Measurements from ENCODE around the gene MDM2. TPM values are rescaled to one million over a fixed set of nuclear protein-coding genes. Genes with fewer than 3 reads are reported as not detected.
A peak's percentile ranks its signal among the peaks of the same experiment; 100 is the strongest.

Gene MDM2
- total and polyA plus RNA-seq, 3 experiments from 2014 or later: 25.4 to 246 (median 237) TPM

GRCh38 chr12:68776976-68777610, 30.9 kb upstream of the MDM2 start:
- Mint-ChIP-seq H3K9me3 (no peaks in the 10 kb centered on the region), H3K4me1 (peaks cover 17 to 18% (median 17%) of the 10 kb centered on the region in 3 donors), H3K36me3 (peaks cover 0 to 2% (median 0%) of the 10 kb centered on the region in 3 donors), H3K27ac (peak overlapping the region in 1 of 8 donors; percentile 48), H3K27me3 (no peaks in the 10 kb centered on the region), H3K4me3 (no peak overlapping the region)
- Histone ChIP-seq H3K9me3 (ENCODE audit: low read length) (no peaks in the 10 kb centered on the region), H3K4me1 (ENCODE audit: insufficient read depth, low read length) (no peaks in the 10 kb centered on the region), H3K4me3 (ENCODE audit: low read length) (no peak overlapping the region), H3K27me3 (ENCODE audit: insufficient read depth, low read length, poor library complexity, severe bottlenecking) (no peaks in the 10 kb centered on the region), H3K36me3 (ENCODE audit: insufficient read depth, low read length) (no peaks in the 10 kb centered on the region), H3K27ac (ENCODE audit: low read depth, low read length) (no peak overlapping the region)
- CTCF ChIA-PET: no interaction called here
- DNase-seq: no peak
- POLR2A ChIA-PET: no interaction called here

- POLR2A ChIA-PET: no interaction called here
Observed at GRCh38 chr12:68779280-68779679, 28.7 kb upstream of the MDM2 start.

GRCh38 chr12:68780731-68781130, 27.2 kb upstream of the MDM2 start:
- DNase-seq: no peak
- Mint-ChIP-seq H3K27ac (no peak overlapping the region), H3K4me3 (no peak overlapping the region), H3K36me3 (peaks cover 0 to 8% (median 2%) of the 10 kb centered on the region in 3 donors), H3K4me1 (no peaks in the 10 kb centered on the region), H3K27me3 (no peaks in the 10 kb centered on the region), H3K9me3 (no peaks in the 10 kb centered on the region)
- H3K4me3 ChIP-seq (ENCODE audit: low read length): no peak overlapping the region
- no peaks in the 10 kb centered on the region for H3K4me1 ChIP-seq (ENCODE audit: insufficient read depth, low read length)
- ChIA-PET CTCF (no interaction called here), POLR2A (interaction anchor here (0.7 kb wide), 1 partner anchor 152 kb away, joined by 9 read pairs; the partner anchor contains the start of gene CPM)
- H3K27me3 ChIP-seq (ENCODE audit: insufficient read depth, low read length, poor library complexity, severe bottlenecking): no peaks in the 10 kb centered on the region
- no peak overlapping the region for H3K27ac ChIP-seq (ENCODE audit: low read depth, low read length)
- H3K36me3 ChIP-seq (ENCODE audit: insufficient read depth, low read length): no peaks in the 10 kb centered on the region
- H3K9me3 ChIP-seq (ENCODE audit: low read length): no peaks in the 10 kb centered on the region

More at GRCh38 chr12:68779280-68779679, 28.7 kb upstream of the MDM2 start:
- Mint-ChIP-seq H3K27ac (no peak overlapping the region), H3K4me3 (no peak overlapping the region), H3K9me3 (no peaks in the 10 kb centered on the region), H3K27me3 (no peaks in the 10 kb centered on the region), H3K36me3 (peaks cover 0 to 8% (median 2%) of the 10 kb centered on the region in 3 donors), H3K4me1 (no peaks in the 10 kb centered on the region)
- Histone ChIP-seq H3K4me1 (ENCODE audit: insufficient read depth, low read length) (no peaks in the 10 kb centered on the region), H3K27ac (ENCODE audit: low read depth, low read length) (no peak overlapping the region), H3K36me3 (ENCODE audit: insufficient read depth, low read length) (no peaks in the 10 kb centered on the region), H3K27me3 (ENCODE audit: insufficient read depth, low read length, poor library complexity, severe bottlenecking) (no peaks in the 10 kb centered on the region), H3K9me3 (ENCODE audit: low read length) (no peaks in the 10 kb centered on the region), H3K4me3 (ENCODE audit: low read length) (no peak overlapping the region)
- CTCF ChIA-PET: no interaction called here
- DNase-seq: no peak

- H3K36me3 ChIP-seq (ENCODE audit: insufficient read depth, low read length): no peaks in the 10 kb centered on the region
- H3K27ac ChIP-seq (ENCODE audit: low read depth, low read length): no peak overlapping the region
- H3K27me3 ChIP-seq (ENCODE audit: insufficient read depth, low read length, poor library complexity, severe bottlenecking): no peaks in the 10 kb centered on the region
- H3K27ac Mint-ChIP-seq: peak overlapping the region in 1 of 8 donors; percentile 22
- no peak overlapping the region for H3K4me3 ChIP-seq (ENCODE audit: low read length)
- ChIA-PET POLR2A (no interaction called here), CTCF (interaction anchor here (0.7 to 0.8 kb wide), 2 partner anchors 16 to 26 kb away, joined by 3 to 4 read pairs; partner anchors contain the start of gene MDM2)
- H3K4me1 ChIP-seq (ENCODE audit: insufficient read depth, low read length): no peaks in the 10 kb centered on the region
- H3K36me3 Mint-ChIP-seq: peaks cover 0 to 8% (median 2%) of the 10 kb centered on the region in 3 donors
- no peak for DNase-seq
- H3K4me3 Mint-ChIP-seq: no peak overlapping the region
- H3K4me1 Mint-ChIP-seq: no peaks in the 10 kb centered on the region
- H3K27me3 Mint-ChIP-seq: no peaks in the 10 kb centered on the region
- no peaks in the 10 kb centered on the region for H3K9me3 ChIP-seq (ENCODE audit: low read length)
- no peaks in the 10 kb centered on the region for H3K9me3 Mint-ChIP-seq
Observed at GRCh38 chr12:68781728-68782127, 26.2 kb upstream of the MDM2 start.

GRCh38 chr12:68784015-68784414, 24.0 kb upstream of the MDM2 start:
- Mint-ChIP-seq H3K4me1 (no peaks in the 10 kb centered on the region), H3K36me3 (peaks cover 0 to 8% (median 2%) of the 10 kb centered on the region in 3 donors)
- CTCF ChIA-PET: no interaction called here

GRCh38 chr12:68785358-68785757, 22.6 kb upstream of the MDM2 start:
- Histone ChIP-seq H3K27me3 (ENCODE audit: insufficient read depth, low read length, poor library complexity, severe bottlenecking) (no peaks in the 10 kb centered on the region), H3K36me3 (ENCODE audit: insufficient read depth, low read length) (no peaks in the 10 kb centered on the region), H3K4me1 (ENCODE audit: insufficient read depth, low read length) (no peaks in the 10 kb centered on the region), H3K9me3 (ENCODE audit: low read length) (no peaks in the 10 kb centered on the region), H3K4me3 (ENCODE audit: low read length) (no peak overlapping the region), H3K27ac (ENCODE audit: low read depth, low read length) (no peak overlapping the region)
- Mint-ChIP-seq H3K9me3 (no peaks in the 10 kb centered on the region), H3K27ac (no peak overlapping the region), H3K27me3 (no peaks in the 10 kb centered on the region), H3K36me3 (peaks cover 0 to 8% (median 0%) of the 10 kb centered on the region in 3 donors), H3K4me1 (no peaks in the 10 kb centered on the region), H3K4me3 (no peak overlapping the region)
- DNase-seq: no peak
- CTCF ChIA-PET: interaction anchor here (0.6 kb wide), 1 partner anchor 10 kb away, joined by 3 read pairs; no protein-coding TSS in a partner anchor
- POLR2A ChIA-PET: no interaction called here

More at GRCh38 chr12:68784015-68784414, 24.0 kb upstream of the MDM2 start:
- Histone ChIP-seq H3K27ac (ENCODE audit: low read depth, low read length) (no peak overlapping the region), H3K27me3 (ENCODE audit: insufficient read depth, low read length, poor library complexity, severe bottlenecking) (no peaks in the 10 kb centered on the region), H3K4me1 (ENCODE audit: insufficient read depth, low read length) (no peaks in the 10 kb centered on the region), H3K9me3 (ENCODE audit: low read length) (no peaks in the 10 kb centered on the region), H3K36me3 (ENCODE audit: insufficient read depth, low read length) (no peaks in the 10 kb centered on the region), H3K4me3 (ENCODE audit: low read length) (no peak overlapping the region)
- DNase-seq: no peak
- Mint-ChIP-seq H3K4me3 (no peak overlapping the region), H3K9me3 (no peaks in the 10 kb centered on the region), H3K27ac (peak overlapping the region in 1 of 8 donors; percentile 8), H3K27me3 (no peaks in the 10 kb centered on the region)
- POLR2A ChIA-PET: no interaction called here

GRCh38 chr12:68785823-68786222, 22.2 kb upstream of the MDM2 start:
- no peaks in the 10 kb centered on the region for H3K9me3 ChIP-seq (ENCODE audit: low read length)
- no peak overlapping the region for H3K4me3 ChIP-seq (ENCODE audit: low read length)
- Mint-ChIP-seq H3K36me3 (peaks cover 0 to 8% (median 0%) of the 10 kb centered on the region in 3 donors), H3K27me3 (no peaks in the 10 kb centered on the region), H3K4me3 (no peak overlapping the region), H3K9me3 (no peaks in the 10 kb centered on the region), H3K4me1 (no peaks in the 10 kb centered on the region), H3K27ac (peak overlapping the region in 1 of 8 donors; percentile 38)
- DNase-seq: no peak
- H3K4me1 ChIP-seq (ENCODE audit: insufficient read depth, low read length): no peaks in the 10 kb centered on the region
- H3K36me3 ChIP-seq (ENCODE audit: insufficient read depth, low read length): no peaks in the 10 kb centered on the region
- ChIA-PET POLR2A (no interaction called here), CTCF (interaction anchor here (0.6 kb wide), 1 partner anchor 10 kb away, joined by 3 read pairs; no protein-coding TSS in a partner anchor)
- H3K27me3 ChIP-seq (ENCODE audit: insufficient read depth, low read length, poor library complexity, severe bottlenecking): no peaks in the 10 kb centered on the region
- H3K27ac ChIP-seq (ENCODE audit: low read depth, low read length): no peak overlapping the region

GRCh38 chr12:68786929-68787328, 21.0 kb upstream of the MDM2 start:
- ChIA-PET CTCF (no interaction called here), POLR2A (no interaction called here)
- Mint-ChIP-seq H3K4me3 (no peak overlapping the region), H3K4me1 (no peaks in the 10 kb centered on the region), H3K27me3 (no peaks in the 10 kb centered on the region), H3K9me3 (no peaks in the 10 kb centered on the region), H3K27ac (no peak overlapping the region), H3K36me3 (peaks cover 0 to 8% (median 0%) of the 10 kb centered on the region in 3 donors)
- no peak for DNase-seq
- no peaks in the 10 kb centered on the region for H3K4me1 ChIP-seq (ENCODE audit: insufficient read depth, low read length)
- no peak overlapping the region for H3K27ac ChIP-seq (ENCODE audit: low read depth, low read length)
- no peaks in the 10 kb centered on the region for H3K9me3 ChIP-seq (ENCODE audit: low read length)
- no peak overlapping the region for H3K4me3 ChIP-seq (ENCODE audit: low read length)
- no peaks in the 10 kb centered on the region for H3K27me3 ChIP-seq (ENCODE audit: insufficient read depth, low read length, poor library complexity, severe bottlenecking)
- no peaks in the 10 kb centered on the region for H3K36me3 ChIP-seq (ENCODE audit: insufficient read depth, low read length)
